Upper lobe of left lung (tissue), 4 donors: ENCODE data around the gene RACGAP1.

Source experiments
- CTCF ChIP-seq, 6 experiments: fragments of 450-650 bp in 4 of 6; fragments of 200-600 bp in 2 of 6; sonication (generic) in 2 of 6; IDR thresholded peaks; one replicate each; pipeline ENCODE4 v1.5.1; 2016 to 2019; ENCODE audit warnings: antibody characterized with exemption in 6 of 6
- EP300 ChIP-seq, 4 donors: sonication (generic); formaldehyde crosslinking; IDR thresholded peaks; one replicate each; pipeline ENCODE4 v1.5.1; 2017; ENCODE audit warnings: antibody characterized with exemption in 4 of 4, control low read depth in 2 of 4
- POLR2A ChIP-seq, 4 donors: fragments of 450-650 bp; IDR thresholded peaks; one replicate each; pipeline ENCODE4 v1.5.1; 2016 to 2017; ENCODE audit warnings: antibody characterized with exemption in 4 of 4, mild to moderate bottlenecking in 2 of 4
- POLR2AphosphoS5 ChIP-seq, 2 donors: sonication (generic); formaldehyde crosslinking; IDR thresholded peaks; one replicate each; pipeline ENCODE4 v1.5.1; 2017; ENCODE audit warnings: antibody characterized with exemption in 2 of 2

GRCh38 chr12:49948866-49949845, 76.1 kb downstream of the RACGAP1 start:
- TF ChIP-seq CTCF (IDR thresholded peaks at IDR 0.05) (no peak), POLR2A (IDR thresholded peaks at IDR 0.05) (no peak), POLR2AphosphoS5 (IDR thresholded peaks at IDR 0.05) (no peak), EP300 (IDR thresholded peaks at IDR 0.05) (no peak)
